ENCODE measurements around the gene LHX3.

LHX3 gene

GRCh38 chr9:136226680-136227407 lies 21.9 kb upstream of the LHX3 start:
- H3K4me3 ChIP-seq (ENCODE audit: low read depth, low read length): no peak overlapping the region
- no peak for DNase-seq (ENCODE audit: low read depth, low spot score)
- in situ Hi-C loops (cut with HindIII; ENCODE audit: low sequenced_read_pairs): no loop called here
- TF ChIP-seq CTCF (IDR thresholded peaks at IDR 0.05; ENCODE audit: low read depth, low read length): no peak

DNA sequence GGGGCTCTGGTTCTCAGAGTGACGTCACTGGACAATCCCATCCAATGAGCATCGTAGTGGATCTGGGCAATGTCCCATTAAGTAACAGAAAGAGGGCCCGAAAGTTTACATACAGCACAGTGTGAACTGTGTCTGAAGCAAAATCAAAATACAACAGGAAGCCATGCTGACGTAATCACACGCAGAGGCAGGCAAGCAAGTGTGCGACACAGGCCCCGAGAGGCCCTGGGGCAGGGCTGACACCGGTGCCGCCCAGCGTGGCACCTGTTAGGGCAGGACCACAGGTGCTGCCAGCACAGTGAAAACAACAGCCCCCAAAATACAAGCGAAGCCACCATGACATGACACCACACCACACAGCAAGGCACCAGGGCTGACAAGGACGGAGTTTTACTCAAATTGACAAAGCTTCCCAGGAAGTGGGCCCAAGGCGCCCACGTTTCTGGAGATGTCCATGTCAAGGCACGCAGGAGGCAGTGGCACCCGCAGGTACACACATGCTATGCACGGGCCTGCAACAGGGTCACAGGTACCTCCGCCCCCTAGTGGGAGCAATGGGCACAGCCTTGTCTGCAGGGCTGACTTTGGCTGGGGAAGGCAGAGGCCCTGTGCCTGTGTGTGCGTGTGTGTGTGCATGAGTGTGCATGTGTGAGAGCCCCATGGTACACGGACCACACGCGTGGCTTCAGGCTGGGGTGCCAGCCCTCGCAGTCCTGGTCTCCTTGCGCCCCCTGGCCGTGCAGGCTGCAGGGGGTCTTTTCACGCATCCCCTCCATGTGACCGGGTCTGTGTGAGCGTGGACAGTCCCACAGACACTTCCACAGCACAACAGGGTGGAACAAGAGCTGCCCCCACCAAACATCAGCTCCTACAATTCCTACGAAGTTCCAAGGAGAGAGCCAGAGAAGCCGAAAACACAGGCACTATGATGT lies 21.1 kb upstream of the LHX3 start:
- no peak for DNase-seq (ENCODE audit: low read depth, low spot score)
- peak; percentile 96 for TF ChIP-seq CTCF (IDR thresholded peaks at IDR 0.05; ENCODE audit: low read depth, low read length)
- in situ Hi-C loops (cut with HindIII; ENCODE audit: low sequenced_read_pairs): no loop called here
- no peak overlapping the region for H3K4me3 ChIP-seq (ENCODE audit: low read depth, low read length)

DNA sequence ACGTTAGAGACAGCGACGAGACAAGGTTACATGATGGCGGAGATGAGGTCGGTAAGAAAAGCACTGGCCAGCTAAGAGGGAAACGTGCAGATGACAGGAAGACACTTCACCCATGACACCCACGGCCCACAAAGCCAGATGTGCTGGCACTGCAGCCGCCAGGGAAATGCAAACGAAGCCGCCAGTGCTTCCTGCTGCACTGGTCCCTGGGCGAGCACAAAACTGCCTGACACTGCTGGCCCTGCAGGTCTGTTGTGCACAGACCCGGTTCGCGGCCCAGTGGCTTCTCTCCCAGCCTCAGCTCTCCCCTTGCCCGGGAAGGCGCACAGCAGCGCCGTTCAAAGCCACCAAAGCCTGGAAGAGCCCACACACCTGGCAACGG lies 20.4 kb upstream of the LHX3 start:
- no peak for TF ChIP-seq CTCF (IDR thresholded peaks at IDR 0.05; ENCODE audit: low read depth, low read length)

DNA sequence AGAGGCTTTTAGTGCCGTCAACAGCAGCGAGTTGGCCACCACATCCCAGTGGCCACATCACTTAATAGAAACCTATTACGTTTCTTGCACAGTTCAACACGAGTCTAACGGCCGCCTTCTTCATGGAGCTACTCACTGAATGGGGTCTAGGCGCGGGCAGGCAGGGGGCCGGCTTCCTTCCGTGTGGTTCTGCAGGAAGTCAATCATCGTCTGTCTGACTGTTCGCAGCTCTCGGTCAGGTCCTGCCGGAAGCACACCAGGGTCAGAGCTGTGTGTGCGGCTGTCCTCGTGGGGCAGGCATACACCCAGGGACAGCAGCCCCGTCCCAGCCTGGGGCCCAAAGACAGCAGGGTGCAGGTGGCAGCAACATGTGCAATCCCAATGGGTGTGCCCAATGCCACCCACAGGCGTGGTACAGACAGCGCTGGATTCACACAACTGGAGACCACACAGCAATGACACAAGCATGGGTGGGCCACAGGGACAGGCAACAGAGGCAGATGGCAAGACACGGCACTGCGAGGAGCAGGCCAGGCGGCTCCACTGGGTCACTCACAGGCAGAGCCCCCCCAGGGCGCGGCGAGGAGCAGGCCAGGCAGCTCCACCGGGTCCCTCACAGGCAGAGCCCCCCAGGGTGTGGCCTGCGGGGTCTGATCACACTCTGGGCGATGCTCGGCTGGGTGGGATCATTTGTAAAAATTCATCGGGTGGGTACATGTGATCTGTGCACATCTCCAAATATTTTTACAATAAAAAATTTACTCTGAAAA lies 19.1 kb upstream of the LHX3 start:
- in situ Hi-C loops (cut with HindIII; ENCODE audit: low sequenced_read_pairs): no loop called here
- no peak for TF ChIP-seq CTCF (IDR thresholded peaks at IDR 0.05; ENCODE audit: low read depth, low read length)
- no peak overlapping the region for H3K4me3 ChIP-seq (ENCODE audit: low read depth, low read length)
- DNase-seq (ENCODE audit: low read depth, low spot score): no peak

More for the DNA sequence above, 20.4 kb upstream of the LHX3 start:
- DNase-seq (ENCODE audit: low read depth, low spot score): no peak
- no peak overlapping the region for H3K4me3 ChIP-seq (ENCODE audit: low read depth, low read length)
- in situ Hi-C loops (cut with HindIII; ENCODE audit: low sequenced_read_pairs): no loop called here

GRCh38 chr9:136222906-136223285 lies 18.0 kb upstream of the LHX3 start:
- no peak overlapping the region for H3K4me3 ChIP-seq (ENCODE audit: low read depth, low read length)
- TF ChIP-seq CTCF (IDR thresholded peaks at IDR 0.05; ENCODE audit: low read depth, low read length): no peak
- in situ Hi-C loops (cut with HindIII; ENCODE audit: low sequenced_read_pairs): no loop called here
- DNase-seq (ENCODE audit: low read depth, low spot score): no peak

GRCh38 chr9:136222166-136222905 lies 17.4 kb upstream of the LHX3 start:
- no peak for TF ChIP-seq CTCF (IDR thresholded peaks at IDR 0.05; ENCODE audit: low read depth, low read length)
- no peak for DNase-seq (ENCODE audit: low read depth, low spot score)
- no peak overlapping the region for H3K4me3 ChIP-seq (ENCODE audit: low read depth, low read length)
- in situ Hi-C loops (cut with HindIII; ENCODE audit: low sequenced_read_pairs): no loop called here
